ENCODE results near the gene FREM3.

The FREM3 gene

GRCh38 chr4:143667461-143667860 lies 33.0 kb downstream of the FREM3 start:
- DNase-seq (ENCODE audit: low spot score), result no peak

- no peak for DNase-seq (ENCODE audit: low spot score)
Measured at GRCh38 chr4:143658336-143658735, 42.1 kb downstream of the FREM3 start.

- DNase-seq (ENCODE audit: low spot score), result no peak
Measured at GRCh38 chr4:143654571-143654970, 45.9 kb downstream of the FREM3 start.

GRCh38 chr4:143653031-143653430 lies 47.4 kb downstream of the FREM3 start:
- no peak for DNase-seq (ENCODE audit: low spot score)

- no peak for DNase-seq (ENCODE audit: low spot score)
Measured at GRCh38 chr4:143643399-143643798, 57.1 kb downstream of the FREM3 start.

- no peak for DNase-seq (ENCODE audit: low spot score)
Measured at GRCh38 chr4:143642611-143643010, 57.9 kb downstream of the FREM3 start.

GRCh38 chr4:143641361-143641760 lies 59.1 kb downstream of the FREM3 start:
- DNase-seq (ENCODE audit: low spot score), result no peak

GRCh38 chr4:143634763-143635162 lies 65.7 kb downstream of the FREM3 start:
- DNase-seq (ENCODE audit: low spot score), result no peak

- no peak for DNase-seq (ENCODE audit: low spot score)
Measured at GRCh38 chr4:143633833-143634232, 66.6 kb downstream of the FREM3 start.

GRCh38 chr4:143626134-143626911 lies 74.2 kb downstream of the FREM3 start:
- no peak for DNase-seq (ENCODE audit: low spot score)

GRCh38 chr4:143625632-143626031 lies 74.8 kb downstream of the FREM3 start:
- no peak for DNase-seq (ENCODE audit: low spot score)

- DNase-seq (ENCODE audit: low spot score), result no peak
Measured at GRCh38 chr4:143623896-143624295, 76.6 kb downstream of the FREM3 start.

- no peak for DNase-seq (ENCODE audit: low spot score)
Measured at GRCh38 chr4:143618811-143619210, 81.7 kb downstream of the FREM3 start.

GRCh38 chr4:143617994-143618679 lies 82.3 kb downstream of the FREM3 start:
- DNase-seq (ENCODE audit: low spot score), result no peak

GRCh38 chr4:143616771-143617170 lies 83.7 kb downstream of the FREM3 start:
- DNase-seq (ENCODE audit: low spot score), result no peak

- no peak for DNase-seq (ENCODE audit: low spot score)
Measured at GRCh38 chr4:143609492-143609891, 91.0 kb downstream of the FREM3 start.

GRCh38 chr4:143606480-143606879 lies 94.0 kb downstream of the FREM3 start:
- no peak for DNase-seq (ENCODE audit: low spot score)

GRCh38 chr4:143599827-143600226 lies 100.6 kb downstream of the FREM3 start:
- DNase-seq (ENCODE audit: low spot score), result no peak

GRCh38 chr4:143598816-143599215 lies 101.7 kb downstream of the FREM3 start:
- DNase-seq (ENCODE audit: low spot score), result no peak

GRCh38 chr4:143597276-143597675 lies 103.2 kb downstream of the FREM3 start:
- DNase-seq (ENCODE audit: low spot score), result no peak

GRCh38 chr4:143587703-143588102 lies 112.8 kb downstream of the FREM3 start:
- no peak for DNase-seq (ENCODE audit: low spot score)

GRCh38 chr4:143586080-143586479 lies 114.4 kb downstream of the FREM3 start:
- DNase-seq (ENCODE audit: low spot score), result no peak

- no peak for DNase-seq (ENCODE audit: low spot score)
Measured at GRCh38 chr4:143585548-143585947, 114.9 kb downstream of the FREM3 start.

All from HuH-7.5 (cell line).